Ishikawa (cell line): ENCODE data around the gene CXCL17.

Experiments
- CEBPB ChIP-seq: IDR thresholded peaks from 2 replicates; pipeline ENCODE4 v1.6.1; 2012
- CREB1 ChIP-seq: IDR thresholded peaks from 2 replicates; pipeline ENCODE4 v1.6.1; 2012; ENCODE audit warnings: low read depth
- EGR1 ChIP-seq: IDR thresholded peaks from 2 replicates; pipeline ENCODE4 v1.6.1; 2012
- EP300 ChIP-seq: IDR thresholded peaks from 2 replicates; pipeline ENCODE4 v1.6.1; 2012; ENCODE audit warnings: borderline replicate concordance
- FOXM1 ChIP-seq: IDR thresholded peaks from 2 replicates; pipeline ENCODE4 v1.6.1; 2012; ENCODE audit warnings: low read depth, borderline replicate concordance
- NFIC ChIP-seq: IDR thresholded peaks from 2 replicates; pipeline ENCODE4 v1.6.1; 2012
- RAD21 ChIP-seq: IDR thresholded peaks from 2 replicates; pipeline ENCODE4 v1.6.1; 2012; ENCODE audit warnings: low read depth
- TAF1 ChIP-seq: IDR thresholded peaks from 2 replicates; pipeline ENCODE4 v1.6.1; 2012; ENCODE audit warnings: low read depth, mild to moderate bottlenecking
- TCF12 ChIP-seq: IDR thresholded peaks from 2 replicates; pipeline ENCODE4 v1.6.1; 2012; ENCODE audit warnings: low read depth
- YY1 ChIP-seq: IDR thresholded peaks from 2 replicates; pipeline ENCODE4 v1.6.1; 2012; ENCODE audit warnings: low read depth
- ZBTB7A ChIP-seq: IDR thresholded peaks from 2 replicates; pipeline ENCODE4 v1.6.1; 2012; ENCODE audit warnings: low read depth
- TF ChIP-seq, protein P1 (sequence below): IDR thresholded peaks from 2 replicates; pipeline ENCODE4 v1.6.1; 2012
- TF ChIP-seq, protein P2 (sequence below): IDR thresholded peaks from 2 replicates; pipeline ENCODE4 v1.6.1; 2012; ENCODE audit warnings: low read depth, mild to moderate bottlenecking
- TF ChIP-seq, protein P3 (sequence below): IDR thresholded peaks from 2 replicates; pipeline ENCODE4 v1.6.1; 2012

DNA sequence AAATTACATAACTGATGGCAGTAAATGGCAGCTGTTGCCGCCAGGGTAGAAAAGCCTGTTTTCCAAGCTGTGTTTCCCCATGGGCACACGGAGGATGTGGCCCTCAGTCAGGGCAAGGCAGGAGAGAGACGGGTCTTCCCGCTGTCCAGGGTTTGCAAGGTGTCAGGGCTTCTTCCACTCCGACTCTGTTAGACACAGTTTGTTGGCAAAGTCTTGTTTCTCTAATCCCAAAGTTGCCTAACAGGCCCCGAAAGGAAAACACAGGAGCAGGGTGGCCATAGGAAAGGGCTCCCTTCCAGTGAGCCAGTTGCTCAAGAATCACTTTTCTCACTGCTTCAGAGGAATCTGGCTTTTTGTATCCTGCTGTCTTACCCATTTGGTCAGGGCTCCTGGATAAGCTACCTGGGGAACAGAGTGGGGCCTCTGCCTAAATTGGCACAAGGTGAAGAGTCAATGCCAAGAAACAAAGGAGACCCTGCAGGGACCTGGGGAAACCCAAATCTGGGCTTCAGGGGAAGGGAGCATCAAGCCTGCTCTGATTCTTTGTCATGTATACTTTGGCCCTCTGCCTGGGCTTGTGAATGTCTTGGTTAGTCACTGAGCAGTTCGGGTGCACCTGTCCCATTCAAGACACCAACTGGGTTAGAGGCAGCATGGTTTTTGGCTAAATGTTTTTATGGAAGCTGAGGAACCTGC lies 29.0 kb upstream of the CXCL17 start:
- TF ChIP-seq EP300: no peak
- TF ChIP-seq, protein P1, sequence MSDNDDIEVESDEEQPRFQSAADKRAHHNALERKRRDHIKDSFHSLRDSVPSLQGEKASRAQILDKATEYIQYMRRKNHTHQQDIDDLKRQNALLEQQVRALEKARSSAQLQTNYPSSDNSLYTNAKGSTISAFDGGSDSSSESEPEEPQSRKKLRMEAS: no peak
- TF ChIP-seq YY1: no peak
- TF ChIP-seq NFIC: no peak
- no peak for TF ChIP-seq TAF1
- TF ChIP-seq CEBPB: no peak
- TF ChIP-seq, protein P2, sequence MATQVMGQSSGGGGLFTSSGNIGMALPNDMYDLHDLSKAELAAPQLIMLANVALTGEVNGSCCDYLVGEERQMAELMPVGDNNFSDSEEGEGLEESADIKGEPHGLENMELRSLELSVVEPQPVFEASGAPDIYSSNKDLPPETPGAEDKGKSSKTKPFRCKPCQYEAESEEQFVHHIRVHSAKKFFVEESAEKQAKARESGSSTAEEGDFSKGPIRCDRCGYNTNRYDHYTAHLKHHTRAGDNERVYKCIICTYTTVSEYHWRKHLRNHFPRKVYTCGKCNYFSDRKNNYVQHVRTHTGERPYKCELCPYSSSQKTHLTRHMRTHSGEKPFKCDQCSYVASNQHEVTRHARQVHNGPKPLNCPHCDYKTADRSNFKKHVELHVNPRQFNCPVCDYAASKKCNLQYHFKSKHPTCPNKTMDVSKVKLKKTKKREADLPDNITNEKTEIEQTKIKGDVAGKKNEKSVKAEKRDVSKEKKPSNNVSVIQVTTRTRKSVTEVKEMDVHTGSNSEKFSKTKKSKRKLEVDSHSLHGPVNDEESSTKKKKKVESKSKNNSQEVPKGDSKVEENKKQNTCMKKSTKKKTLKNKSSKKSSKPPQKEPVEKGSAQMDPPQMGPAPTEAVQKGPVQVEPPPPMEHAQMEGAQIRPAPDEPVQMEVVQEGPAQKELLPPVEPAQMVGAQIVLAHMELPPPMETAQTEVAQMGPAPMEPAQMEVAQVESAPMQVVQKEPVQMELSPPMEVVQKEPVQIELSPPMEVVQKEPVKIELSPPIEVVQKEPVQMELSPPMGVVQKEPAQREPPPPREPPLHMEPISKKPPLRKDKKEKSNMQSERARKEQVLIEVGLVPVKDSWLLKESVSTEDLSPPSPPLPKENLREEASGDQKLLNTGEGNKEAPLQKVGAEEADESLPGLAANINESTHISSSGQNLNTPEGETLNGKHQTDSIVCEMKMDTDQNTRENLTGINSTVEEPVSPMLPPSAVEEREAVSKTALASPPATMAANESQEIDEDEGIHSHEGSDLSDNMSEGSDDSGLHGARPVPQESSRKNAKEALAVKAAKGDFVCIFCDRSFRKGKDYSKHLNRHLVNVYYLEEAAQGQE: no peak
- TF ChIP-seq RAD21: no peak
- TF ChIP-seq EGR1: no peak
- TF ChIP-seq TCF12: no peak
- TF ChIP-seq, protein P3, sequence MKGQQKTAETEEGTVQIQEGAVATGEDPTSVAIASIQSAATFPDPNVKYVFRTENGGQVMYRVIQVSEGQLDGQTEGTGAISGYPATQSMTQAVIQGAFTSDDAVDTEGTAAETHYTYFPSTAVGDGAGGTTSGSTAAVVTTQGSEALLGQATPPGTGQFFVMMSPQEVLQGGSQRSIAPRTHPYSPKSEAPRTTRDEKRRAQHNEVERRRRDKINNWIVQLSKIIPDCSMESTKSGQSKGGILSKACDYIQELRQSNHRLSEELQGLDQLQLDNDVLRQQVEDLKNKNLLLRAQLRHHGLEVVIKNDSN: no peak
- no peak for TF ChIP-seq CREB1
- TF ChIP-seq ZBTB7A: no peak
- no peak for TF ChIP-seq FOXM1
